PC-3 (cell line): ENCODE measurements around the gene GRIA1. TPM values are rescaled to one million over a fixed set of nuclear protein-coding genes. Genes with fewer than 3 reads are reported as not detected.

ENCODE experiments used
- ATAC-seq: fragments of 200-7000 bp; cut with Tn5 transposase; 2 replicates; pipeline ENCODE4 v1.9.1; 2020; ENCODE audit warnings: mild to moderate bottlenecking, moderate library complexity
- BruUV-seq: library from RNA; stranded (reverse); fragments of 400-500 nt; replicated peaks from 2 replicates; lab custom pipeline; 2021; lab: Mats Ljungman, UMichigan
- CTCF ChIA-PET: fragments of 300-600 bp; sonication (Branson Sonifier 250); formaldehyde crosslinking; loops from one replicate; lab custom pipeline; 2022; ENCODE audit warnings: antibody characterized with exemption; lab: Charles Lee
- POLR2A ChIA-PET: fragments of 300-600 bp; sonication (Branson Sonifier 250); formaldehyde crosslinking; loops from one replicate; lab custom pipeline; 2022; ENCODE audit warnings: antibody characterized with exemption; ENCODE audit not compliant: unreplicated experiment; lab: Charles Lee
- DNase-seq: peaks from one replicate; pipeline ENCODE4 v3.0.0-alpha.2; 2015
- H2AFZ ChIP-seq: fragments of 300-600 bp; sonication (generic); 2 replicates; pipeline ENCODE4 v1.6.0; 2016; ENCODE audit warnings: antibody characterized with exemption, low read length
- H3F3A ChIP-seq: fragments of 300-600 bp; sonication (generic); one replicate; pipeline ENCODE4 v1.6.0; 2017; ENCODE audit warnings: antibody characterized with exemption, low read length, control low read depth, mild to moderate bottlenecking; ENCODE audit not compliant: unreplicated experiment
- H3K27ac ChIP-seq: fragments of 300-600 bp; sonication (generic); 2 replicates; pipeline ENCODE4 v1.5.1; 2016; ENCODE audit warnings: mild to moderate bottlenecking, low read length
- H3K27me3 ChIP-seq: fragments of 300-600 bp; sonication (generic); 2 replicates; pipeline ENCODE4 v1.6.1; 2016; ENCODE audit warnings: low read length, mixed read lengths
- H3K36me3 ChIP-seq: fragments of 300-600 bp; sonication (generic); 2 replicates; pipeline ENCODE4 v1.6.1; 2016; ENCODE audit warnings: low read depth, mixed run types, low read length, mixed read lengths
- H3K4me1 ChIP-seq: fragments of 300-600 bp; sonication (generic); 2 replicates; pipeline ENCODE4 v1.5.1; 2016; ENCODE audit warnings: low read length; ENCODE audit not compliant: insufficient read depth
- H3K4me2 ChIP-seq: fragments of 300-600 bp; sonication (generic); 2 replicates; pipeline ENCODE4 v1.6.0; 2016; ENCODE audit warnings: low read length
- H3K4me3 ChIP-seq: fragments of 300-600 bp; sonication (generic); 2 replicates; pipeline ENCODE4 v1.5.1; 2016; ENCODE audit warnings: mild to moderate bottlenecking, low read length, mixed read lengths
- H3K79me2 ChIP-seq: fragments of 300-600 bp; sonication (generic); 2 replicates; pipeline ENCODE4 v1.6.1; 2017; ENCODE audit warnings: low read length, mixed read lengths
- H3K9ac ChIP-seq: fragments of 300-600 bp; sonication (generic); 2 replicates; pipeline ENCODE4 v1.6.0; 2016; ENCODE audit warnings: mild to moderate bottlenecking, low read length
- H3K9me2 ChIP-seq: fragments of 300-600 bp; sonication (generic); replicated peaks from 2 replicates; pipeline ENCODE4 v1.6.1; 2016; ENCODE audit warnings: mixed run types, low read length, mixed read lengths
- H3K9me3 ChIP-seq: fragments of 300-600 bp; sonication (generic); 2 replicates; pipeline ENCODE4 v1.6.1; 2016; ENCODE audit warnings: low read length, mixed read lengths
- H4K20me1 ChIP-seq: fragments of 300-600 bp; sonication (generic); 2 replicates; pipeline ENCODE4 v1.6.1; 2016; ENCODE audit warnings: low read length, mixed read lengths
- CTCF ChIP-seq: fragments of 300-600 bp; sonication (generic); conservative IDR thresholded peaks from 2 replicates; pipeline ENCODE4 v1.5.1; 2017; ENCODE audit warnings: antibody characterized with exemption, low read depth, mild to moderate bottlenecking, low read length
- EZH2 ChIP-seq: fragments of 300-600 bp; sonication (generic); IDR thresholded peaks from one replicate; pipeline ENCODE4 v1.6.1; 2017; ENCODE audit warnings: antibody characterized with exemption, mild to moderate bottlenecking, low read length; ENCODE audit not compliant: unreplicated experiment
- EZH2phosphoT487 ChIP-seq: fragments of 300-600 bp; sonication (generic); IDR thresholded peaks from 2 replicates; pipeline ENCODE4 v1.6.1; 2018; ENCODE audit warnings: mild to moderate bottlenecking, antibody characterized with exemption, low read length, borderline replicate concordance
- intact Hi-C: fragments of 100-400 bp; cut with micrococcal nuclease; formaldehyde crosslinking; loops from 2 replicates; pipeline ENCODE4 v1.9.0; 2023
- total RNA-seq: library from RNA; depleted of rRNA; stranded (reverse); fragments of >200 nt; gene quantifications from 2 replicates; pipeline ENCODE4 v1.2.3, GENCODE V29; 2014

The GRIA1 gene
- total RNA-seq, 1 experiment from 2014 or later: not detected

- Histone ChIP-seq H3K27me3 (peaks cover 9% of the 10 kb centered on the region), H3K27ac (no peak overlapping the region), H3K9me3 (no peaks in the 10 kb centered on the region), H3F3A (no peaks in the 10 kb centered on the region), H4K20me1 (no peaks in the 10 kb centered on the region), H3K9ac (no peak overlapping the region), H3K4me1 (no peaks in the 10 kb centered on the region), H3K79me2 (no peaks in the 10 kb centered on the region), H3K9me2 (no peaks in the 10 kb centered on the region), H3K4me3 (no peak overlapping the region), H3K36me3 (no peaks in the 10 kb centered on the region), H3K4me2 (no peak overlapping the region), H2AFZ (no peak overlapping the region)
- intact Hi-C loops: no loop called here
- DNase-seq: no peak
- ChIA-PET POLR2A (no interaction called here), CTCF (no interaction called here)
- BruUV-seq: no TSS peak
- TF ChIP-seq EZH2phosphoT487: no peak
- no peak for TF ChIP-seq CTCF
- no peak for TF ChIP-seq EZH2
- no peak for ATAC-seq
Observed at GRCh38 chr5:153824909-153825308, 334.4 kb downstream of the GRIA1 start.

GRCh38 chr5:153827397-153827796 lies 336.9 kb downstream of the GRIA1 start:
- no peak overlapping the region for H2AFZ ChIP-seq
- ChIA-PET CTCF (no interaction called here), POLR2A (interaction anchor here (0.6 kb wide), 1 partner anchor 799 kb away, joined by 5 read pairs; no protein-coding TSS in a partner anchor)
- TF ChIP-seq EZH2 (no peak), CTCF (peak; percentile 21; the same call in 1 of the 2 replicates)
- peaks cover under 1% of the 10 kb centered on the region; the same call in 1 of the 2 replicates for H3K27me3 ChIP-seq
- no peaks in the 10 kb centered on the region for H3K4me1 ChIP-seq
- no peak for DNase-seq
- H4K20me1 ChIP-seq: no peaks in the 10 kb centered on the region
- no TSS peak for BruUV-seq
- no peaks in the 10 kb centered on the region for H3K9me3 ChIP-seq
- H3K79me2 ChIP-seq: no peaks in the 10 kb centered on the region
- no peak for ATAC-seq
- no peak overlapping the region for H3K9ac ChIP-seq
- no peak overlapping the region for H3K4me3 ChIP-seq
- no peak overlapping the region for H3K4me2 ChIP-seq
- no peak overlapping the region for H3K27ac ChIP-seq
- intact Hi-C loops: no loop called here
- no peaks in the 10 kb centered on the region for H3K36me3 ChIP-seq
- H3K9me2 ChIP-seq: no peaks in the 10 kb centered on the region
- H3F3A ChIP-seq: no peaks in the 10 kb centered on the region

GRCh38 chr5:153829510-153830065 lies 339.1 kb downstream of the GRIA1 start:
- no peak overlapping the region for H3K9ac ChIP-seq
- BruUV-seq: no TSS peak

More at GRCh38 chr5:153829510-153830065, 339.1 kb downstream of the GRIA1 start:
- Histone ChIP-seq H3K9me2 (no peaks in the 10 kb centered on the region), H3K4me2 (no peak overlapping the region), H2AFZ (no peak overlapping the region), H3K36me3 (no peaks in the 10 kb centered on the region), H3K79me2 (no peaks in the 10 kb centered on the region), H3K27ac (no peak overlapping the region), H3K9me3 (no peaks in the 10 kb centered on the region), H3K4me3 (no peak overlapping the region), H3K27me3 (no peaks in the 10 kb centered on the region), H4K20me1 (no peaks in the 10 kb centered on the region), H3K4me1 (no peaks in the 10 kb centered on the region), H3F3A (no peaks in the 10 kb centered on the region)
- POLR2A ChIA-PET: no interaction called here
- intact Hi-C loops: no loop called here
- DNase-seq (no peak), ATAC-seq (no peak)
- CTCF ChIA-PET: no interaction called here
- TF ChIP-seq CTCF: no peak
- no peak for TF ChIP-seq EZH2
- TF ChIP-seq EZH2phosphoT487: no peak
